A673 (cell line): ENCODE data around the gene NUTM2F. TPM values are rescaled to one million over a fixed set of nuclear protein-coding genes. Genes with fewer than 3 reads are reported as not detected.
"Not testable (repeated sequence)": the region's sequence is repeated elsewhere in the genome, so short reads cannot be mapped to it uniquely, and the experiment has no call there.

Experiments
- BruUV-seq: library from RNA; stranded (reverse); fragments of 400-500 nt; replicated peaks from 2 replicates; lab custom pipeline; 2021; lab: Mats Ljungman, UMichigan
- CTCF ChIA-PET: fragments of 300-600 bp; sonication (Branson Sonifier 250); formaldehyde crosslinking; loops from one replicate; lab custom pipeline; 2022; ENCODE audit warnings: antibody characterized with exemption; lab: Charles Lee
- POLR2A ChIA-PET: fragments of 300-600 bp; sonication (Branson Sonifier 250); formaldehyde crosslinking; loops from one replicate; lab custom pipeline; 2022; ENCODE audit warnings: antibody characterized with exemption; ENCODE audit not compliant: low non-redundant PET; lab: Charles Lee
- DNase-seq: peaks from one replicate; pipeline ENCODE4 v3.0.0-alpha.2; 2015; ENCODE audit warnings: low spot score
- H3K27ac ChIP-seq: fragments of 200-600 bp; sonication (generic); 2 replicates; pipeline ENCODE4 v1.5.1; 2016; ENCODE audit warnings: mixed run types, low read depth, mild to moderate bottlenecking, mixed read lengths, antibody characterized with exemption, low read length; ENCODE audit not compliant: poor library complexity, severe bottlenecking
- H3K27me3 ChIP-seq: fragments of 200-600 bp; sonication (generic); replicated peaks from 2 replicates; pipeline ENCODE4 v1.6.1; 2017; ENCODE audit warnings: mixed run types, low read depth, mild to moderate bottlenecking, mixed read lengths, antibody characterized with exemption, low read length; ENCODE audit not compliant: insufficient read depth, poor library complexity
- H3K36me3 ChIP-seq: fragments of 200-600 bp; sonication (generic); 2 replicates; pipeline ENCODE4 v1.6.1; 2016; ENCODE audit warnings: mixed run types, mild to moderate bottlenecking, mixed read lengths, antibody characterized with exemption, low read length; ENCODE audit not compliant: insufficient read depth, poor library complexity, severe bottlenecking
- H3K4me1 ChIP-seq: fragments of 200-600 bp; sonication (generic); 2 replicates; pipeline ENCODE4 v1.6.1; 2017; ENCODE audit warnings: mixed run types, mild to moderate bottlenecking, mixed read lengths, antibody characterized with exemption, low read length; ENCODE audit not compliant: insufficient read depth, poor library complexity, severe bottlenecking
- H3K4me3 ChIP-seq: fragments of 200-600 bp; sonication (generic); 2 replicates; pipeline ENCODE4 v1.5.1; 2016; ENCODE audit warnings: low read depth, mixed run types, mild to moderate bottlenecking, mixed read lengths, low read length; ENCODE audit not compliant: poor library complexity, severe bottlenecking
- H3K9me3 ChIP-seq: fragments of 200-600 bp; sonication (generic); 2 replicates; pipeline ENCODE4 v1.6.1; 2016; ENCODE audit warnings: mixed run types, low read depth, mild to moderate bottlenecking, mixed read lengths, antibody characterized with exemption, low read length; ENCODE audit not compliant: poor library complexity, severe bottlenecking
- EZH2 ChIP-seq: fragments of 200-600 bp; sonication (generic); IDR thresholded peaks from 2 replicates; pipeline ENCODE4 v1.6.1; 2017; ENCODE audit warnings: borderline replicate concordance, low read depth, mild to moderate bottlenecking, mixed read lengths, antibody characterized with exemption, low read length; ENCODE audit not compliant: poor library complexity, severe bottlenecking
- intact Hi-C: fragments of 100-400 bp; cut with micrococcal nuclease; formaldehyde crosslinking; loops from one replicate; pipeline ENCODE4 v1.10.0; 2022; ENCODE audit not compliant: unreplicated experiment
- total RNA-seq: library from RNA; stranded (reverse); gene quantifications from 2 replicates; pipeline ENCODE4 v1.2.3, GENCODE V29; 2021
- TF ChIP-seq, protein P1 (sequence below): fragments of 300-800, 200-600 bp; sonication (generic); conservative IDR thresholded peaks from 2 replicates; pipeline ENCODE4 v1.5.1; 2017; ENCODE audit warnings: low read depth, mild to moderate bottlenecking, antibody characterized with exemption, low read length, moderate library complexity, mixed read lengths

Gene NUTM2F
- total RNA-seq, 1 experiment from 2014 or later, result not detected

DNA sequence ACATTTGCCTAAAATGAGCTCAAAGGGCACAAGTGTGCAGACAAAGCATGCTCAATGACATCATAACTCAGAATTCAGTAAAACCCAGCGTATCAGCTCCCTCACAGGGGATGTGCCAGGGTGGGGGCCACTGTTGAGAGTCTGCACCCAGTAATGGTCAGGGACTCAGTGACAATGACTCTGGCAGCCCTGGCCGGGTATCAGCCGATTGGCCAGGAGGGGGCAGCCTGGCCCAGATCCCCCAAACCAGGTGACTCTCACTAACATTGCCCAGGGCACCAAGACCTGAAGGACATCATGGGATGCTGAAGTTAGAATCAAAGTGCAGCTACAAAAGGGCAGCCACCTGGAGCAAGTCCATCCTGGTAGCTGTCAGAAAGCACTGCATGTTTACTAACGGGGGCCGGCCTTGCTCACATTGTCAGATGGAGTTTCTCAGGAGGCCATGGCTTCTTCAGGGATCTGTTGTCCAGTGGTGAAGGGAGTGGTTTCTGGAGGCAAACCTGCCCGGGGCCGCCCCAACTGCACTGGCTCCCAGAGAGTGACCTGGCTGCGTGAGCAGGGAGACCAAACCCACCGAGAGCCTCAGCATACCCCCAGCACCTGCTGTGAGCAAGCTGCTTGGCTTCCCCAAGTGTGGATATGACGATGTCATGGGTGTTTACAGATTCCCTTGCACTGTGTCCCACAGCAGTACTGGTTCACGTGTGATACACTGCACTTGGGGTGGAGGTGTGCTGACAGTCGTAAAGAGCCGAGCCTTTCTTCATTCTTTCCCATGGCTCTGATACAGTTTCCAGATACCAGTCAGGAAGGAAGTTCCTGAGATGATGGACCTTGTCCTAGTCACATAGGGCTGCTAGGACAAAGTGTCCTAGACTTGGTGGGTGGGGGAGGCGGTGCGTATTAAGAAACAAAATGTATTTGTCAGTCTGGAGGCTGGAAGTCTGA, 13.1 kb downstream of the NUTM2F start:
- DNase-seq, BruUV-seq, H3K36me3 ChIP-seq, intact Hi-C loops, H3K27me3 ChIP-seq, CTCF ChIA-PET, H3K9me3 ChIP-seq, H3K4me1 ChIP-seq, H3K4me3 ChIP-seq, POLR2A ChIA-PET, H3K27ac ChIP-seq: not testable (repeated sequence)

DNA sequence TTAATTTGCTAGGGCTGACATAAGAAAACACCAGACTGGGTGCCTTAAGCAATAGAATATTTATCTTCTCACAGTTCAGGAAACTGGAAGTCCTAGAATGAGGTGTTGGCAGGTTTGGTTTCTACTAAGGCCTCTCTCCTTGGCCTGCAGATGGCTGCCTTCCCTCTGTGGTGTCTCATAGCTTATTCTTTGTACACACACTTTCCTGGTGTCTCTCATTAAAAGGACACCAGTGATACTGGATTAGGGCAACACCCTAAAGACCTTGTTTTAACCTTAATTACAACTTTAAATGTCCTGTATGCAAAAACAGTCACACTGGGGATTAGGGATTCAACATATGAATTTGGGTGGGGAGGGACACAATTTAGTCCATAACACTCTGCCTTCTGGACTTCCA, 25.1 kb downstream of the NUTM2F start:
- Histone ChIP-seq H3K9me3 (no peaks in the 10 kb centered on the region), H3K27ac (no peak overlapping the region), H3K4me1 (no peaks in the 10 kb centered on the region), H3K4me3 (no peak overlapping the region), H3K36me3 (no peaks in the 10 kb centered on the region), H3K27me3 (no peaks in the 10 kb centered on the region)
- intact Hi-C loops, result no loop called here
- no peak for DNase-seq
- ChIA-PET POLR2A (interaction anchor here (0.6 kb wide), 1 partner anchor 49 kb away, joined by 5 read pairs; no protein-coding TSS in a partner anchor), CTCF (no interaction called here)
- no TSS peak for BruUV-seq
- TF ChIP-seq EZH2, result no peak
- TF ChIP-seq, protein P1, sequence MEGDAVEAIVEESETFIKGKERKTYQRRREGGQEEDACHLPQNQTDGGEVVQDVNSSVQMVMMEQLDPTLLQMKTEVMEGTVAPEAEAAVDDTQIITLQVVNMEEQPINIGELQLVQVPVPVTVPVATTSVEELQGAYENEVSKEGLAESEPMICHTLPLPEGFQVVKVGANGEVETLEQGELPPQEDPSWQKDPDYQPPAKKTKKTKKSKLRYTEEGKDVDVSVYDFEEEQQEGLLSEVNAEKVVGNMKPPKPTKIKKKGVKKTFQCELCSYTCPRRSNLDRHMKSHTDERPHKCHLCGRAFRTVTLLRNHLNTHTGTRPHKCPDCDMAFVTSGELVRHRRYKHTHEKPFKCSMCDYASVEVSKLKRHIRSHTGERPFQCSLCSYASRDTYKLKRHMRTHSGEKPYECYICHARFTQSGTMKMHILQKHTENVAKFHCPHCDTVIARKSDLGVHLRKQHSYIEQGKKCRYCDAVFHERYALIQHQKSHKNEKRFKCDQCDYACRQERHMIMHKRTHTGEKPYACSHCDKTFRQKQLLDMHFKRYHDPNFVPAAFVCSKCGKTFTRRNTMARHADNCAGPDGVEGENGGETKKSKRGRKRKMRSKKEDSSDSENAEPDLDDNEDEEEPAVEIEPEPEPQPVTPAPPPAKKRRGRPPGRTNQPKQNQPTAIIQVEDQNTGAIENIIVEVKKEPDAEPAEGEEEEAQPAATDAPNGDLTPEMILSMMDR, result no peak

DNA sequence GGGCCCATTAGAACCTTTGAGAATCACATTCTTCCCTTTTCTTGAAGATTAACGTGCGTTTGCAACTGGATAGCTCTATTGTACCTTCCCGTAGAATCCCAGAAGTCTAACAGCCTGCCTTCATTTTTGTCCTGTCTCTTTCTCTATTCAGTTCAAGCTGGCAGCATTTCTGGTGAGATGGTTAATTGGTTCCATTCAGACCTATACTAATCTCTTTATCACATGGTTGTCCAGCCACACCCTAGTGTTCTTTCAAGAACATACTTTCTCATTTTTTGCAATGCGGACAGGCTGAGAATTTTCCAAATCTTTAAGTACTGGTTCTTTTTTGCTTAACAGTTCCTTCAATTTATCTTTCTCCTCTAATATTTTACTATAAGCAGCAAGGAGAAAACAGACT, 26.0 kb downstream of the NUTM2F start:
- H3K9me3 ChIP-seq, result no peaks in the 10 kb centered on the region
- ChIA-PET CTCF (no interaction called here), POLR2A (no interaction called here)
- BruUV-seq, result no TSS peak
- no peaks in the 10 kb centered on the region for H3K36me3 ChIP-seq
- DNase-seq, result no peak
- intact Hi-C loops, result no loop called here
- no peaks in the 10 kb centered on the region for H3K4me1 ChIP-seq
- TF ChIP-seq EZH2, result no peak
- TF ChIP-seq, protein P1, result no peak
- no peak overlapping the region for H3K4me3 ChIP-seq
- no peak overlapping the region for H3K27ac ChIP-seq
- H3K27me3 ChIP-seq, result no peaks in the 10 kb centered on the region
